ENCODE measurements around the gene SPOPL. TPM values are rescaled to one million over a fixed set of nuclear protein-coding genes. Genes with fewer than 3 reads are reported as not detected.

Gene SPOPL
- total and polyA plus RNA-seq, 2 donors (not counting 1 experiment from before 2014, with no cell fraction given) = 11.5 to 15.2 TPM

- Histone ChIP-seq H3K27ac (ENCODE audit: insufficient read depth, low read length) (no peak overlapping the region), H3K4me2 (ENCODE audit: extremely low read depth, insufficient read depth, low read length) (peak overlapping the region; percentile 81), H3K9me3 (ENCODE audit: control insufficient read depth, insufficient read depth, low read depth, low read length) (no peaks in the 10 kb centered on the region), H3K4me1 (ENCODE audit: control insufficient read depth, extremely low read depth, insufficient read depth, low read length) (no peaks in the 10 kb centered on the region), H2AFZ (ENCODE audit: low read length) (no peak overlapping the region), H3K27me3 (ENCODE audit: control insufficient read depth, insufficient read depth, low read length) (no peaks in the 10 kb centered on the region), H3K9ac (ENCODE audit: insufficient read depth, low read length) (no peak overlapping the region), H4K20me1 (ENCODE audit: control insufficient read depth, extremely low read depth, insufficient read depth, low read length) (no peaks in the 10 kb centered on the region), H3K4me3 (replicated peaks in 1 of 4; ENCODE audit: control extremely low read depth in 1 of 4, insufficient read depth in 1 of 4, low read depth in 3 of 4, low read length in 4 of 4) (peak overlapping the region in 2 of 4 experiments; percentile 70 to 75), H3K36me3 (ENCODE audit: control insufficient read depth, insufficient read depth, low read length) (no peaks in the 10 kb centered on the region), H3K79me2 (ENCODE audit: control insufficient read depth, insufficient read depth, low read length) (peaks cover 37% of the 10 kb centered on the region)
- DNase-seq (ENCODE audit: low read depth in 2 of 2) = no peak
- TF ChIP-seq EZH2 (IDR thresholded peaks at IDR 0.05; ENCODE audit: low read length, missing control alignments) (no peak), CTCF (conservative IDR thresholded peaks at IDR 0.05 in 1 of 2, IDR thresholded peaks at IDR 0.05 in 1 of 2; ENCODE audit: low read depth in 1 of 2, low read length in 2 of 2) (no peak)
Measured at GRCh38 chr2:138504092-138504491, 2.5 kb downstream of the SPOPL start.

GRCh38 chr2:138504546-138505235 lies 3.1 kb downstream of the SPOPL start:
- Histone ChIP-seq H3K27ac (ENCODE audit: insufficient read depth, low read length) (no peak overlapping the region), H3K9ac (ENCODE audit: insufficient read depth, low read length) (no peak overlapping the region), H3K4me1 (ENCODE audit: control insufficient read depth, extremely low read depth, insufficient read depth, low read length) (no peaks in the 10 kb centered on the region), H3K4me2 (ENCODE audit: extremely low read depth, insufficient read depth, low read length) (no peak overlapping the region), H3K79me2 (ENCODE audit: control insufficient read depth, insufficient read depth, low read length) (peaks cover 39% of the 10 kb centered on the region), H3K27me3 (ENCODE audit: control insufficient read depth, insufficient read depth, low read length) (no peaks in the 10 kb centered on the region), H4K20me1 (ENCODE audit: control insufficient read depth, extremely low read depth, insufficient read depth, low read length) (no peaks in the 10 kb centered on the region), H3K36me3 (ENCODE audit: control insufficient read depth, insufficient read depth, low read length) (no peaks in the 10 kb centered on the region), H3K4me3 (replicated peaks in 1 of 4; ENCODE audit: control extremely low read depth in 1 of 4, insufficient read depth in 1 of 4, low read depth in 3 of 4, low read length in 4 of 4) (peak overlapping the region in 1 of 4 experiments; percentile 70), H2AFZ (ENCODE audit: low read length) (no peak overlapping the region), H3K9me3 (ENCODE audit: control insufficient read depth, insufficient read depth, low read depth, low read length) (no peaks in the 10 kb centered on the region)
- TF ChIP-seq CTCF (conservative IDR thresholded peaks at IDR 0.05 in 1 of 2, IDR thresholded peaks at IDR 0.05 in 1 of 2; ENCODE audit: low read depth in 1 of 2, low read length in 2 of 2) = no peak
- TF ChIP-seq EZH2 (IDR thresholded peaks at IDR 0.05; ENCODE audit: low read length, missing control alignments) = no peak
- no peak for DNase-seq (ENCODE audit: low read depth in 2 of 2)

GRCh38 chr2:138507267-138507666 lies 5.7 kb downstream of the SPOPL start:
- Histone ChIP-seq H3K27ac (ENCODE audit: insufficient read depth, low read length) (no peak overlapping the region), H3K4me3 (replicated peaks in 1 of 4; ENCODE audit: control extremely low read depth in 1 of 4, insufficient read depth in 1 of 4, low read depth in 3 of 4, low read length in 4 of 4) (no peak overlapping the region), H3K9me3 (ENCODE audit: control insufficient read depth, insufficient read depth, low read depth, low read length) (no peaks in the 10 kb centered on the region), H3K36me3 (ENCODE audit: control insufficient read depth, insufficient read depth, low read length) (no peaks in the 10 kb centered on the region), H3K27me3 (ENCODE audit: control insufficient read depth, insufficient read depth, low read length) (no peaks in the 10 kb centered on the region), H3K79me2 (ENCODE audit: control insufficient read depth, insufficient read depth, low read length) (peaks cover 42% of the 10 kb centered on the region), H4K20me1 (ENCODE audit: control insufficient read depth, extremely low read depth, insufficient read depth, low read length) (no peaks in the 10 kb centered on the region), H2AFZ (ENCODE audit: low read length) (no peak overlapping the region), H3K9ac (ENCODE audit: insufficient read depth, low read length) (no peak overlapping the region), H3K4me2 (ENCODE audit: extremely low read depth, insufficient read depth, low read length) (no peak overlapping the region), H3K4me1 (ENCODE audit: control insufficient read depth, extremely low read depth, insufficient read depth, low read length) (no peaks in the 10 kb centered on the region)
- TF ChIP-seq CTCF (conservative IDR thresholded peaks at IDR 0.05 in 1 of 2, IDR thresholded peaks at IDR 0.05 in 1 of 2; ENCODE audit: low read depth in 1 of 2, low read length in 2 of 2) (no peak), EZH2 (IDR thresholded peaks at IDR 0.05; ENCODE audit: low read length, missing control alignments) (no peak)
- DNase-seq (ENCODE audit: low read depth in 2 of 2) = no peak

Measured in fibroblast of lung (primary cell).